B cell (primary cell): Measurements from ENCODE around the gene NEUROG2. TPM values are rescaled to one million over a fixed set of nuclear protein-coding genes. Genes with fewer than 3 reads are reported as not detected.

Experiments
- ATAC-seq: fragments of 200-7000 bp; cut with Tn5 transposase; one replicate; pipeline ENCODE4 v1.10.0; 2021; ENCODE audit warnings: low read depth, mild to moderate bottlenecking, moderate number of reproducible peaks, moderate library complexity
- CTCF ChIA-PET: fragments of 350-600 bp; sonication (Branson Sonifier 250); formaldehyde crosslinking; loops from one replicate; lab custom pipeline; 2021; ENCODE audit warnings: antibody characterized with exemption, inconsistent platforms; lab: Charles Lee
- POLR2A ChIA-PET: fragments of 350-600 bp; sonication (Branson Sonifier 250); formaldehyde crosslinking; loops from one replicate; lab custom pipeline; 2021; ENCODE audit warnings: antibody characterized with exemption; lab: Charles Lee
- DNase-seq: peaks from one replicate; pipeline ENCODE4 v3.0.0; 2013
- H2AFZ ChIP-seq: 2 replicates; pipeline ENCODE4 v1.6.1; 2012; ENCODE audit warnings: mild to moderate bottlenecking, low read depth, low read length; ENCODE audit not compliant: insufficient read depth, poor library complexity, severe bottlenecking
- H3K27ac ChIP-seq, 2 donors: 1 replicate in 1 of 2; 2 replicates in 1 of 2; pipeline ENCODE4 v1.5.1; 2012 to 2013; ENCODE audit warnings: low read length in 2 of 2, mild to moderate bottlenecking in 2 of 2, moderate library complexity in 1 of 2
- H3K27me3 ChIP-seq, 4 experiments: fragments of 200-600 bp in 1 of 4; sonication (generic) in 1 of 4; replicated peaks in 1 of 4; 1 replicate in 2 of 4; 2 replicates in 2 of 4; pipeline versions ENCODE4 v1.6.1 to v1.7.0; 2013 to 2016; ENCODE audit warnings: low read length in 3 of 4, mild to moderate bottlenecking in 2 of 4, mixed read lengths in 1 of 4, moderate library complexity in 1 of 4; ENCODE audit not compliant: insufficient read depth in 4 of 4, control insufficient read depth in 3 of 4; ENCODE audit errors: control extremely low read depth in 1 of 4
- H3K36me3 ChIP-seq, 2 experiments: replicated peaks in 1 of 2; 1 replicate in 1 of 2; 2 replicates in 1 of 2; pipeline versions ENCODE4 v1.6.1 to v1.7.1; 2013; ENCODE audit warnings: low read length in 1 of 2; ENCODE audit not compliant: insufficient read depth in 2 of 2, control insufficient read depth in 1 of 2; ENCODE audit errors: control extremely low read depth in 1 of 2, extremely low read depth in 1 of 2
- H3K4me1 ChIP-seq, 2 donors: fragments of 200-600 bp in 1 of 2; sonication (generic) in 1 of 2; 1 replicate in 1 of 2; 2 replicates in 1 of 2; pipeline versions ENCODE4 v1.5.1 to v1.6.1; 2013 to 2017; ENCODE audit warnings: low read length in 2 of 2; ENCODE audit not compliant: control insufficient read depth in 2 of 2, insufficient read depth in 2 of 2
- H3K4me2 ChIP-seq: replicated peaks from 2 replicates; pipeline ENCODE3; 2012; ENCODE audit warnings: mild to moderate bottlenecking, low read depth, low read length; ENCODE audit not compliant: poor library complexity, severe bottlenecking
- H3K4me3 ChIP-seq, 5 experiments: fragments of 200-600 bp in 1 of 5; sonication (generic) in 1 of 5; 1 replicate in 3 of 5; 2 replicates in 2 of 5; pipeline versions ENCODE4 v1.5.1 to v1.7.0; 2011 to 2016; ENCODE audit warnings: low read length in 4 of 5, mild to moderate bottlenecking in 4 of 5, low read depth in 2 of 5, control low read depth in 1 of 5, moderate library complexity in 1 of 5; ENCODE audit not compliant: insufficient read depth in 1 of 5; ENCODE audit errors: control extremely low read depth in 1 of 5, extremely low read depth in 1 of 5
- H3K79me2 ChIP-seq: fragments of 200-600 bp; sonication (generic); one replicate; pipeline ENCODE4 v1.6.0; 2016; ENCODE audit warnings: low read length; ENCODE audit not compliant: control insufficient read depth, insufficient read depth
- H3K9ac ChIP-seq: fragments of 200-600 bp; sonication (generic); 2 replicates; pipeline ENCODE4 v1.6.1; 2017; ENCODE audit warnings: mild to moderate bottlenecking, low read length, moderate library complexity
- H3K9me3 ChIP-seq, 3 donors: one replicate each; pipeline versions ENCODE4 v1.6.1 to v1.7.1; 2013; ENCODE audit warnings: low read length in 2 of 3; ENCODE audit not compliant: control insufficient read depth in 2 of 3, insufficient read depth in 1 of 3; ENCODE audit errors: control extremely low read depth in 1 of 3
- H4K20me1 ChIP-seq: 2 replicates; pipeline ENCODE4 v1.6.0; 2012; ENCODE audit warnings: mild to moderate bottlenecking, low read length; ENCODE audit not compliant: insufficient read depth, control insufficient read depth, poor library complexity, severe bottlenecking
- H3K27ac Mint-ChIP-seq: one replicate; pipeline ENCODE4 v1.8.0; 2021; ENCODE audit warnings: mixed read lengths
- H3K27me3 Mint-ChIP-seq: one replicate; pipeline ENCODE4 v1.8.0; 2021; ENCODE audit warnings: mixed read lengths
- H3K4me1 Mint-ChIP-seq: one replicate; pipeline ENCODE4 v1.8.0; 2021; ENCODE audit warnings: mixed read lengths
- H3K4me3 Mint-ChIP-seq: one replicate; pipeline ENCODE4 v1.8.0; 2021; ENCODE audit warnings: mixed read lengths
- H3K9me3 Mint-ChIP-seq: one replicate; pipeline ENCODE4 v1.8.0; 2022; ENCODE audit warnings: mixed read lengths; ENCODE audit not compliant: insufficient read depth
- CTCF ChIP-seq: fragments of 200-600 bp; IDR thresholded peaks from one replicate; pipeline ENCODE4 v1.8.0; 2022; ENCODE audit warnings: antibody characterized with exemption, mild to moderate bottlenecking
- EZH2 ChIP-seq: IDR thresholded peaks from 2 replicates; pipeline ENCODE4 v1.6.1; 2012; ENCODE audit warnings: borderline replicate concordance, low read depth, mild to moderate bottlenecking, moderate library complexity, low read length; ENCODE audit not compliant: insufficient read depth, poor library complexity, severe bottlenecking
- WGBS: methylation state at CpG from one replicate; pipeline ENCODE4 v1.1.5; 2013; ENCODE audit warnings: missing lambda C conversion rate; ENCODE audit not compliant: insufficient coverage; 5-methylcytosine and 5-hydroxymethylcytosine counted together
- intact Hi-C: fragments of 100-400 bp; cut with micrococcal nuclease; formaldehyde crosslinking; loops from one replicate; pipeline ENCODE4 v1.10.0; 2022
- polyA plus RNA-seq: library from polyadenylated mRNA; depleted of rRNA; stranded (reverse); fragments of >200 nt; gene quantifications from 2 replicates; pipeline ENCODE4 v1.2.3, GENCODE V29; 2012
- total RNA-seq, 2 donors: library from RNA; stranded (reverse); fragments of 120-200 nt in 1 of 2; gene quantifications; 1 replicate in 1 of 2; 2 replicates in 1 of 2; pipeline versions ENCODE4 v1.2.3 to v1.2.4, GENCODE V29; 2013 to 2022

Gene NEUROG2
- total and polyA plus RNA-seq, 2 donors (not counting 1 experiment from before 2014, with no cell fraction given): not detected

DNA sequence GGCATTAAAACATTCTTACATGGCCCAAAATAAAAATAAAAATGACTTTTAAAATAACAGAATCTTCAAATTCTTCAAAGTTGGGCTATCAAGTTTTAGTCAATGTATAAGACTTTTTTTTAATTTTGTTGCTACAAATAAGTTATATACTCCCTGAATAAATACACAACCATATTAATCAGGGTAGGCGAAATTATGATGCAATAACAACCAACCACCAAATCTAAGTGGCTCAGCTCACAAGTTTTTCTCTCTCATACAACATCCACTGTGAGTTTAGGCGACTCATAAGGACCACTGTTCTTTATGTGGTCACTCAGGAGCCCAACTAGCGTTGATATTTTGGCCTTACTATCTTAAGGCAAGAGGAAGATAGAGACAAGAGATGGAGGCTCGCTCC, 11.2 kb downstream of the NEUROG2 start:
- Mint-ChIP-seq H3K27me3 (peaks cover 59% of the 10 kb centered on the region), H3K4me3 (no peak overlapping the region), H3K4me1 (peaks cover 12% of the 10 kb centered on the region), H3K9me3 (no peaks in the 10 kb centered on the region), H3K27ac (no peak overlapping the region)
- no peaks in the 10 kb centered on the region for H4K20me1 ChIP-seq
- no peak overlapping the region for H2AFZ ChIP-seq
- no peak for DNase-seq
- H3K9me3 ChIP-seq: peaks cover 0 to 8% (median 0%) of the 10 kb centered on the region in 3 donors
- peaks cover 9 to 16% of the 10 kb centered on the region in 2 donors for H3K4me1 ChIP-seq
- POLR2A ChIA-PET: no interaction called here
- no peak for ATAC-seq
- no CpG with 5 or more reads among the region's 4 CpGs for WGBS
- intact Hi-C loops: no loop called here
- CTCF ChIA-PET: interaction anchor here (3.5 kb wide), 1 partner anchor 20 kb away, joined by 16 read pairs; no protein-coding TSS in a partner anchor
- H3K79me2 ChIP-seq: no peaks in the 10 kb centered on the region
- H3K4me2 ChIP-seq: no peak overlapping the region
- H3K36me3 ChIP-seq: no peaks in the 10 kb centered on the region
- TF ChIP-seq EZH2: no peak
- TF ChIP-seq CTCF: no peak
- no peak overlapping the region for H3K4me3 ChIP-seq
- H3K9ac ChIP-seq: no peak overlapping the region
- peaks cover 0 to 44% (median 31%) of the 10 kb centered on the region in 4 experiments for H3K27me3 ChIP-seq
- H3K27ac ChIP-seq: no peak overlapping the region

- WGBS: 86% methylated on average over 3 of the region's 5 CpGs
- ATAC-seq (no peak), DNase-seq (no peak)
- no peaks in the 10 kb centered on the region for H3K79me2 ChIP-seq
- H3K4me3 ChIP-seq: no peak overlapping the region
- H3K9me3 ChIP-seq: no peaks in the 10 kb centered on the region
- H3K9ac ChIP-seq: no peak overlapping the region
- peaks cover 0 to 28% (median 12%) of the 10 kb centered on the region in 4 experiments for H3K27me3 ChIP-seq
- no peaks in the 10 kb centered on the region for H3K4me1 ChIP-seq
- H3K36me3 ChIP-seq: no peaks in the 10 kb centered on the region
- H3K27ac ChIP-seq: no peak overlapping the region
- H2AFZ ChIP-seq: no peak overlapping the region
- ChIA-PET POLR2A (no interaction called here), CTCF (interaction anchor here (0.8 to 3.5 kb wide), 3 partner anchors 10 to 260 kb away, joined by 3 to 16 read pairs (median 4); no protein-coding TSS in a partner anchor)
- intact Hi-C loops: no loop called here
- H4K20me1 ChIP-seq: no peaks in the 10 kb centered on the region
- H3K9me3 Mint-ChIP-seq: no peaks in the 10 kb centered on the region
- H3K27me3 Mint-ChIP-seq: peaks cover 43% of the 10 kb centered on the region
- H3K4me3 Mint-ChIP-seq: no peak overlapping the region
- no peak overlapping the region for H3K4me2 ChIP-seq
- no peaks in the 10 kb centered on the region for H3K4me1 Mint-ChIP-seq
- no peak overlapping the region for H3K27ac Mint-ChIP-seq
- TF ChIP-seq EZH2 (no peak), CTCF (no peak)
Observed at GRCh38 chr4:112502871-112503270, 13.1 kb downstream of the NEUROG2 start.
